NCI-H1417 treated with DMSO at 0.1 percent for 48 hours (cell line): ENCODE results near the gene SH2D3A.

ENCODE experiments used
- DNase-seq: peaks from one replicate; lab custom pipeline; 2025; lab: John Stamatoyannopoulos, UW

Gene SH2D3A

DNA sequence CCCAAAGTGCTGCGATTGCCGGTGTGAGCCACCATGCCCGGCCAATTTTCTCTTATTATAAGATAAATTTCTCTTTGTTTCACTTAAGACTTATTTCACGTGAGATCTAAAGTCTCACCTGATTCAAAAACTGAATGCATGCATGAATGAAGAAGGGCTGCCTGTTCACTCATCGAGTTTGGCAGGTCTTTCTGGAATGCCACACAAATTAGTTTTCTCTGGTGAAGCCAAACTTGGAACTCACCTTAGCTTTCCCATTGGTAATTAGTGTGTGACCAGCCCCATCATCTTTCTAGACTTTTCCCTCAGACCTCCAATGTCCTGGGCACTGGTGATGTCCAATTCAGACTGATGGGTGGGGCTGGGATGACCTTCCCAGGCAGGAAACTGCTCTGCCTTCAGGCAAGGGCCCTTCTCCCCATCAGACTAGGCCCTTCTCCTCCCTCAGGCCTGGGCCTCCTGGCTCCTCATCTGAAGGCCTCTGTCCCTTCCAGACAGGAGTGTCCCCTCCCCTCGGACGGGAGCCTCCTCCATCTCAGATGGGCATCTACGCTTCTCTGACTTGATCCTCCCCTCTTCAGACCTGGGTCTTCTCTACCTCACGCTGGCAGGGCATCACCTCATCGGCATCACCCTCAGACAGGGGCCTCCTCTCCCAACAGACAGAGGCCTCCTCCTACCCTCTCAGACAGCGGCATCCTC lies 61.2 kb downstream of the SH2D3A start:
- no peak for DNase-seq
